Spleen (tissue), 11 donors: ENCODE results near the gene PTPRG. TPM values are rescaled to one million over a fixed set of nuclear protein-coding genes. Genes with fewer than 3 reads are reported as not detected.

Experiments used
- DNase-seq: peaks from one replicate; pipeline ENCODE4 v3.0.0-alpha.2; 2020
- H3K27ac ChIP-seq, 8 donors: fragments of 200-600 bp; sonication (generic) in 7 of 8; 1 replicate in 4 of 8; 2 replicates in 4 of 8; pipeline versions ENCODE4 v1.5.0 to v1.8.0; 2016 to 2021; ENCODE audit warnings: inconsistent platforms in 4 of 8, mild to moderate bottlenecking in 4 of 8, moderate library complexity in 1 of 8
- H3K27me3 ChIP-seq, 7 donors: fragments of 200-600 bp; sonication (generic) in 6 of 7; replicated peaks in 1 of 7; 1 replicate in 4 of 7; 2 replicates in 3 of 7; pipeline versions ENCODE4 v1.5.0 to v1.8.0; 2016 to 2021; ENCODE audit warnings: inconsistent platforms in 3 of 7, mild to moderate bottlenecking in 1 of 7
- H3K36me3 ChIP-seq, 6 donors: fragments of 200-600 bp; sonication (generic) in 5 of 6; 1 replicate in 4 of 6; 2 replicates in 2 of 6; pipeline versions ENCODE4 v1.5.0 to v1.8.0; 2016 to 2021; ENCODE audit warnings: inconsistent platforms in 2 of 6
- H3K4me1 ChIP-seq, 6 donors: fragments of 200-600 bp; sonication (generic) in 5 of 6; 1 replicate in 3 of 6; 2 replicates in 3 of 6; pipeline versions ENCODE4 v1.5.0 to v1.8.0; 2016 to 2021; ENCODE audit warnings: inconsistent platforms in 3 of 6
- H3K4me3 ChIP-seq, 8 donors: fragments of 200-600 bp; sonication (generic) in 7 of 8; 1 replicate in 4 of 8; 2 replicates in 4 of 8; pipeline versions ENCODE4 v1.5.0 to v1.8.0; 2016 to 2021; ENCODE audit warnings: inconsistent platforms in 4 of 8, mild to moderate bottlenecking in 4 of 8, moderate library complexity in 2 of 8
- H3K9me3 ChIP-seq, 8 donors: fragments of 200-600 bp; sonication (generic) in 7 of 8; 1 replicate in 4 of 8; 2 replicates in 4 of 8; pipeline versions ENCODE4 v1.5.0 to v1.8.0; 2016 to 2021; ENCODE audit warnings: inconsistent platforms in 4 of 8
- POLR2A ChIP-seq, 3 donors: fragments of 450-650 bp; IDR thresholded peaks; one replicate each; pipeline ENCODE4 v1.5.1; 2017; ENCODE audit warnings: antibody characterized with exemption in 3 of 3, mild to moderate bottlenecking in 1 of 3
- POLR2AphosphoS5 ChIP-seq, 3 donors: sonication (generic); formaldehyde crosslinking; IDR thresholded peaks; one replicate each; pipeline ENCODE4 v1.5.1; 2017; ENCODE audit warnings: antibody characterized with exemption in 3 of 3
- WGBS, 5 donors: extraction: QIAGEN DNeasy Blood & Tissue Kit in 3 of 5; methylation state at CpG; one replicate each; pipeline versions ENCODE4 v1.1.5 to v1.1.7; 2013 to 2018; 5-methylcytosine and 5-hydroxymethylcytosine counted together
- intact Hi-C: fragments of 100-400 bp; cut with DNase I; formaldehyde crosslinking; loops from one replicate; pipeline ENCODE4 v1.15.0; 2023; ENCODE audit warnings: low total_unique reads
- polyA plus RNA-seq, 3 donors: library from polyadenylated mRNA; stranded (reverse); fragments of 200-250 nt; gene quantifications; one replicate each; pipeline ENCODE4 v1.2.1, GENCODE V29; 2013
- total RNA-seq, 7 donors: library from RNA; depleted of rRNA in 3 of 7; stranded (reverse); fragments of >200 nt in 3 of 7; fragmentation: NEBNext Ultra II Directional in 4 of 7; extraction: Animal tissue kit (Norgen Biotek cat#: 25700) in 4 of 7; gene quantifications; one replicate each; pipeline versions ENCODE4 v1.1.0 to v1.2.1, GENCODE V29; 2016 to 2021
- TF ChIP-seq, protein P1 (sequence below), 11 experiments: fragments of 200-600 bp in 7 of 11; fragments of 450-650 bp in 4 of 11; sonication (generic) in 4 of 11; IDR thresholded peaks in 8 of 11; conservative IDR thresholded peaks in 3 of 11; 1 replicate in 7 of 11; 2 replicates in 4 of 11; pipeline versions ENCODE4 v1.4.0 to v1.8.0; 2016 to 2021; ENCODE audit warnings: antibody characterized with exemption in 11 of 11, inconsistent platforms in 4 of 11, mild to moderate bottlenecking in 1 of 11
- donor health status: healthy with polysubstance abuse.
- donor health status: DM: no; HTN: no; CAD: no; lungs with moderate emphysema.
- donor health status: DM: no; HTN: no; CAD: no.
- donor health status: Bipolar disorder and iron deficiency.
- donor health status: healthy.
- donor health status: DM: no; HTN: no; CAD: no.
- donor health status: DM: yes; HTN: yes; CAD: no.

PTPRG gene
- total and polyA plus RNA-seq, 10 donors: 0.89 to 77.0 (median 34.5) TPM

- WGBS, 5 donors: 72 to 83% (median 78%) methylated on average over 5 of the region's 5 CpGs
- TF ChIP-seq POLR2AphosphoS5 (IDR thresholded peaks at IDR 0.05) (no peak), POLR2A (IDR thresholded peaks at IDR 0.05) (no peak)
- TF ChIP-seq, protein P1, sequence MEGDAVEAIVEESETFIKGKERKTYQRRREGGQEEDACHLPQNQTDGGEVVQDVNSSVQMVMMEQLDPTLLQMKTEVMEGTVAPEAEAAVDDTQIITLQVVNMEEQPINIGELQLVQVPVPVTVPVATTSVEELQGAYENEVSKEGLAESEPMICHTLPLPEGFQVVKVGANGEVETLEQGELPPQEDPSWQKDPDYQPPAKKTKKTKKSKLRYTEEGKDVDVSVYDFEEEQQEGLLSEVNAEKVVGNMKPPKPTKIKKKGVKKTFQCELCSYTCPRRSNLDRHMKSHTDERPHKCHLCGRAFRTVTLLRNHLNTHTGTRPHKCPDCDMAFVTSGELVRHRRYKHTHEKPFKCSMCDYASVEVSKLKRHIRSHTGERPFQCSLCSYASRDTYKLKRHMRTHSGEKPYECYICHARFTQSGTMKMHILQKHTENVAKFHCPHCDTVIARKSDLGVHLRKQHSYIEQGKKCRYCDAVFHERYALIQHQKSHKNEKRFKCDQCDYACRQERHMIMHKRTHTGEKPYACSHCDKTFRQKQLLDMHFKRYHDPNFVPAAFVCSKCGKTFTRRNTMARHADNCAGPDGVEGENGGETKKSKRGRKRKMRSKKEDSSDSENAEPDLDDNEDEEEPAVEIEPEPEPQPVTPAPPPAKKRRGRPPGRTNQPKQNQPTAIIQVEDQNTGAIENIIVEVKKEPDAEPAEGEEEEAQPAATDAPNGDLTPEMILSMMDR (IDR thresholded peaks at IDR 0.05 in 8 of 11, conservative IDR thresholded peaks at IDR 0.05 in 3 of 11): no peak
- DNase-seq: no peak
- intact Hi-C loops: no loop called here
- Histone ChIP-seq H3K36me3 (no peaks in the 10 kb centered on the region), H3K4me3 (no peak overlapping the region), H3K27me3 (no peaks in the 10 kb centered on the region), H3K4me1 (peaks cover 0 to 13% (median 0%) of the 10 kb centered on the region in 6 donors), H3K27ac (no peak overlapping the region), H3K9me3 (no peaks in the 10 kb centered on the region)
These were observed 603.4 kb downstream of the PTPRG start for GRCh38 chr3:62164746-62165145.

- no peak overlapping the region for H3K4me3 ChIP-seq
- H3K9me3 ChIP-seq: peaks cover 0 to 12% (median 7%) of the 10 kb centered on the region in 8 donors
- no peak for DNase-seq
- H3K27ac ChIP-seq: no peak overlapping the region
- no peaks in the 10 kb centered on the region for H3K4me1 ChIP-seq
- no peaks in the 10 kb centered on the region for H3K27me3 ChIP-seq
- TF ChIP-seq POLR2AphosphoS5 (IDR thresholded peaks at IDR 0.05) (no peak), POLR2A (IDR thresholded peaks at IDR 0.05) (no peak)
- TF ChIP-seq, protein P1 (IDR thresholded peaks at IDR 0.05 in 8 of 11, conservative IDR thresholded peaks at IDR 0.05 in 3 of 11): no peak
- 87 to 91% (median 88%) methylated on average over 12 of the region's 12 CpGs for WGBS, 5 donors
- intact Hi-C loops: no loop called here
- H3K36me3 ChIP-seq: no peaks in the 10 kb centered on the region
These were observed 606.3 kb downstream of the PTPRG start for GRCh38 chr3:62167566-62168262.

DNA sequence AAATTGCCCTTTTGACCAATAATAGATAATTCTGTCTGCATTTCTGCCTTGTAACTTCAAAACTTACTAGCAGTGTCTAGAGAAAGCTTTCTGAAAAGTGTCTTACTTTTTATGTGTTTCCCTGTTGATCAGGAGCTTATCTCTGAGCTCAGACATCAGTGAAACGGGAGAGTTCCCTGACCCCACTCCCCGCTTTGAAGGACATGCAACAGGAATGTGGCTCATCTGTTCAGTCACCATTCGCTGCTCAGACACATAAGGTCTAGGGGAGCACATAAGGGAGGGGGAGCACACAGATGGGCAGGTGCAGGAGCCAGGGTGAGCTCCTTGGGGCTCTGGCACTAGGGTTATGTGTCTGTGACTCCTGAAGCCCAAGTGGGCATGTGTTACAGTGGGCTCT, 607.0 kb downstream of the PTPRG start:
- no peak overlapping the region for H3K4me3 ChIP-seq
- no peaks in the 10 kb centered on the region for H3K36me3 ChIP-seq
- TF ChIP-seq POLR2AphosphoS5 (IDR thresholded peaks at IDR 0.05) (no peak), POLR2A (IDR thresholded peaks at IDR 0.05) (no peak)
- TF ChIP-seq, protein P1 (IDR thresholded peaks at IDR 0.05 in 8 of 11, conservative IDR thresholded peaks at IDR 0.05 in 3 of 11): no peak
- no peak overlapping the region for H3K27ac ChIP-seq
- peaks cover 0 to 12% (median 7%) of the 10 kb centered on the region in 8 donors for H3K9me3 ChIP-seq
- no peak for DNase-seq
- intact Hi-C loops: no loop called here
- H3K4me1 ChIP-seq: no peaks in the 10 kb centered on the region
- 77 to 95% (median 86%) methylated on average over 3 of the region's 3 CpGs for WGBS, 5 donors
- H3K27me3 ChIP-seq: no peaks in the 10 kb centered on the region

GRCh38 chr3:62169906-62170660, 608.7 kb downstream of the PTPRG start:
- Histone ChIP-seq H3K4me1 (no peaks in the 10 kb centered on the region), H3K9me3 (peaks cover 0 to 12% (median 7%) of the 10 kb centered on the region in 8 donors), H3K36me3 (no peaks in the 10 kb centered on the region), H3K4me3 (no peak overlapping the region), H3K27ac (no peak overlapping the region), H3K27me3 (no peaks in the 10 kb centered on the region)
- intact Hi-C loops: no loop called here
- WGBS, 5 donors: 66 to 77% (median 69%) methylated on average over 4 of the region's 4 CpGs
- TF ChIP-seq POLR2A (IDR thresholded peaks at IDR 0.05) (no peak), POLR2AphosphoS5 (IDR thresholded peaks at IDR 0.05) (no peak)
- TF ChIP-seq, protein P1 (IDR thresholded peaks at IDR 0.05 in 8 of 11, conservative IDR thresholded peaks at IDR 0.05 in 3 of 11): no peak
- no peak for DNase-seq
